Measurements from ENCODE around the gene PDIK1L.

Gene PDIK1L

GRCh38 chr1:26162220-26162709, 50.6 kb downstream of the PDIK1L start:
- Histone ChIP-seq H3K27ac (no peak overlapping the region), H3K36me3 (no peaks in the 10 kb centered on the region), H3K9me3 (ENCODE audit: severe bottlenecking) (no peaks in the 10 kb centered on the region), H3K27me3 (ENCODE audit: insufficient read depth, low read depth, severe bottlenecking) (no peaks in the 10 kb centered on the region), H3K4me3 (ENCODE audit: low read depth, low read length) (peak overlapping the region; percentile 24)
- DNase-seq: no peak
- no peak for TF ChIP-seq CTCF (IDR thresholded peaks at IDR 0.05; ENCODE audit: low read depth, low read length)

DNA sequence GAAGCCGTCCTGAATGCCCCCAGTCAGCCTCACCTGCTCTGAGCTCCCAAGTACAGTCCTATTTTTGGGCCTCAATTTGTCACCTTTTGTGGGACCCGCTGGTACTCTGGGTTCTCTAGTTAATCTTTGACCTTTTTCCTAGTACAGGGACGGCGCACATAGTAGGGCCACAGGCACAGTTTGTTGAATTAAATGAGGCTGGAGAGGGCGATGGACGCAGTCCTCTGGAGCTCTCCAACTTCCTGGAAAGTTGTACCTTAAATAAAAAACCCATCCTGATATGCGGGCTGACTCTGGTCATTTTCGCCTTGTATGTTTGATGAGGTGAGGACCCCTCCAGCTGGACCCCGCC, 52.0 kb downstream of the PDIK1L start:
- no peaks in the 10 kb centered on the region for H3K9me3 ChIP-seq (ENCODE audit: severe bottlenecking)
- no peak for TF ChIP-seq CTCF (IDR thresholded peaks at IDR 0.05; ENCODE audit: low read depth, low read length)
- DNase-seq: no peak
- no peak overlapping the region for H3K4me3 ChIP-seq (ENCODE audit: low read depth, low read length)
- no peaks in the 10 kb centered on the region for H3K27me3 ChIP-seq (ENCODE audit: insufficient read depth, low read depth, severe bottlenecking)
- H3K36me3 ChIP-seq: no peaks in the 10 kb centered on the region
- H3K27ac ChIP-seq: no peak overlapping the region

DNA sequence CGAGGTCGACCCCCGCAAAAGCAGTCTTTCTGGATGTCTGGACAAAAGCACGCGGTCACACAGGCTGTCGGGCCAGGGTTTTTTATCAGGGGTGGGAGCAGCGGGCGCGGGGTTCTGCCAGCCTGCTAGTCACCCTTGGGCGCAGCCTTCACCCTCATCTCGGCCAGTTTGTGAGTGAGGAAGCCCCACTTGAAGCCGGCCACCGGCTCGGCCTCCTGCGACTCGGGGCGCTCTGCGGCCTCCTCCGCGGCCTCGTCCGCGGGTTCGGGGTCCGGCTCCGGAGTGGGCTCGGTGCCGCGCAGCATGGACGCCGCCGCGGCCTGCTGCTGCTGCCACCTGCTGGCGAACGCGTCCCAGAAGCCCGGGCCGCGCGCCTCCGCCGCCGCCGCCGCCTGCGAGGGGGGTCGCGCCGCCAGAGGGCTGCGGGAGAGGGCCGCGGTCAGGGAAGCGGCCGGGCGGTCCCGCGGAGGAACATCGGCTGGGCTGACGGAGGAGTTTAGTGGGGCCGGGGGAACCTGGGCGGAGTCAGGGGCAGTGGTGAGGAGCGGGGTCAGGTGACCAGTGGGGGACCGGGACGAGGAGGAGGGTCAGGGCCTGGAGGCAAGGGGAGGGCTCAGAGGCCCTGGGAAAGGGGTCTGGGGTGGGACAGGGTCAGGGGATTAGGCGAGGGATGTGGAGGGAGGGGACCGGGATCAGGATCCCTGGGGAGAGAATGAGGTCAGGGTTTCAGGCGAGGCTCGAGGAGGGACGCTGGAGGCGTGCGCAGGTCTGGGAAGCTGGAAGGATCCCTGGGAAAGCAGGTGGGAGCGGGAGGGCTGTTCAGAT, 52.6 kb downstream of the PDIK1L start:
- H3K27ac ChIP-seq: peak overlapping the region; percentile 51
- peak; percentile 48 for TF ChIP-seq CTCF (IDR thresholded peaks at IDR 0.05; ENCODE audit: low read depth, low read length)
- DNase-seq: peak; percentile 62
- peak overlapping the region; percentile 39 for H3K4me3 ChIP-seq (ENCODE audit: low read depth, low read length)
- H3K36me3 ChIP-seq: no peaks in the 10 kb centered on the region
- H3K27me3 ChIP-seq (ENCODE audit: insufficient read depth, low read depth, severe bottlenecking): no peaks in the 10 kb centered on the region
- H3K9me3 ChIP-seq (ENCODE audit: severe bottlenecking): no peaks in the 10 kb centered on the region

- H3K27me3 ChIP-seq (ENCODE audit: insufficient read depth, low read depth, severe bottlenecking): no peaks in the 10 kb centered on the region
- no peaks in the 10 kb centered on the region for H3K9me3 ChIP-seq (ENCODE audit: severe bottlenecking)
- H3K27ac ChIP-seq: peak overlapping the region; percentile 51
- H3K4me3 ChIP-seq (ENCODE audit: low read depth, low read length): peak overlapping the region; percentile 39
- no peaks in the 10 kb centered on the region for H3K36me3 ChIP-seq
- DNase-seq: peak; percentile 51
- no peak for TF ChIP-seq CTCF (IDR thresholded peaks at IDR 0.05; ENCODE audit: low read depth, low read length)
Measured at GRCh38 chr1:26164861-26165842, 53.5 kb downstream of the PDIK1L start.

DNA sequence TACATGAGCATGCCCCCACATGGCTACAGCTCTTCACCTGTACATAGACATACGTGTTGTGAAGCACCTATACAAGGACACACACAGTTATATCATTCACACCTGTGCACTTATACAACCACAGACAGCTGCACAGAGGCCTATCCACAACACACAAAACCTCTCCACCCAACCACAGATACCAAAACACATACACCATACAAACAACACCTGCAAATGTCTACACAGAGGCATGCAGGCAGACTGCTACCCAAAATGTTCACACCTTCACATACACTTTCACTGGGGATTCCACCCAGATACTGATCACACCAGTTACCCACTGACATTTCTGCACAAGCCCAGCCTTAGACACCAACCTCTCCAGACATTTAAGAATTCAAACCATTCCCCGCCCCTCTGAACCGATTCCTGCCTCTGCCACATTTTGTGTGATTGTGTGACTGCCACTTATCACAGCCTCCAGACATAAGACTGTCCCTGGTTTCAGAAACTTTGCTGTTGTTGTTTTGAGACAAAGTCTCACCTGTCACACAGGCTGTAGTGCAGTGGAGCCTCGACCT, 55.2 kb downstream of the PDIK1L start:
- DNase-seq: no peak
- Histone ChIP-seq H3K27ac (no peak overlapping the region), H3K9me3 (ENCODE audit: severe bottlenecking) (no peaks in the 10 kb centered on the region), H3K36me3 (peaks cover 3% of the 10 kb centered on the region; the same call in 1 of the 2 replicates), H3K27me3 (ENCODE audit: insufficient read depth, low read depth, severe bottlenecking) (no peaks in the 10 kb centered on the region), H3K4me3 (ENCODE audit: low read depth, low read length) (no peak overlapping the region)
- no peak for TF ChIP-seq CTCF (IDR thresholded peaks at IDR 0.05; ENCODE audit: low read depth, low read length)
